ENCODE results near the gene CCL2.

DNA sequence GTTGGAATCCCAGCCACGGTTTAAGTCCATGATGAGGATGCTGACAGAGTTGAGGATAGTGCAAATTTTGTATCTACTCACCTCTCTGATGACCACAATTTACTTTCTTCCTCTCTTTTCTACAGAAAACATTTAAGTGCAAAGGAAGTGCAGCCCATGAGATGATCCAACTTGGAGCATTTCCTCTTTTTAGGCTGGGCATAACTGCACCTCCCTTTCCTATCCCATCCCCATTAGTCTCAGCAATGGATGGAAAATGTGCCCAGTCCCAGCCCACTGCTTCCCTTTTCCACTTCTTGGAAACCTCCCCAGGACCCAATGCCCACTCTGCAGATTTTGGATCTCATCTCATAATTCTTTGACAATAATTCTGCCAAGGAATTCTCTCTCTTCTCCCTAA lies 47.6 kb downstream of the CCL2 start:
- TF ChIP-seq REST (IDR thresholded peaks at IDR 0.05; ENCODE audit: low read depth): no peak
- TF ChIP-seq CREB1 (IDR thresholded peaks at IDR 0.05; ENCODE audit: low read depth): no peak
- no peak for TF ChIP-seq ZBTB7A (IDR thresholded peaks at IDR 0.05; ENCODE audit: low read depth)
- TF ChIP-seq MAX (IDR thresholded peaks at IDR 0.05): no peak
- TF ChIP-seq EP300 (IDR thresholded peaks at IDR 0.05; ENCODE audit: borderline replicate concordance): no peak

All from Ishikawa (cell line).